A549 treated with CpdA at 1 μM for 4 hours (cell line): ENCODE results near the gene SINHCAF. TPM values are rescaled to one million over a fixed set of nuclear protein-coding genes. Genes with fewer than 3 reads are reported as not detected.

ENCODE experiments used
- total RNA-seq: library from RNA; stranded (reverse); fragments of 200-300 nt; extraction: Qiagen RNA extraction; gene quantifications from 5 replicates; pipeline ENCODE4 v1.2.3, GENCODE V29; 2022; ENCODE audit warnings: low read depth

Gene SINHCAF, protein sequence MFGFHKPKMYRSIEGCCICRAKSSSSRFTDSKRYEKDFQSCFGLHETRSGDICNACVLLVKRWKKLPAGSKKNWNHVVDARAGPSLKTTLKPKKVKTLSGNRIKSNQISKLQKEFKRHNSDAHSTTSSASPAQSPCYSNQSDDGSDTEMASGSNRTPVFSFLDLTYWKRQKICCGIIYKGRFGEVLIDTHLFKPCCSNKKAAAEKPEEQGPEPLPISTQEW
- total RNA-seq: 44.3 to 67.7 TPM (median 47.8 TPM) in 5 replicates

DNA sequence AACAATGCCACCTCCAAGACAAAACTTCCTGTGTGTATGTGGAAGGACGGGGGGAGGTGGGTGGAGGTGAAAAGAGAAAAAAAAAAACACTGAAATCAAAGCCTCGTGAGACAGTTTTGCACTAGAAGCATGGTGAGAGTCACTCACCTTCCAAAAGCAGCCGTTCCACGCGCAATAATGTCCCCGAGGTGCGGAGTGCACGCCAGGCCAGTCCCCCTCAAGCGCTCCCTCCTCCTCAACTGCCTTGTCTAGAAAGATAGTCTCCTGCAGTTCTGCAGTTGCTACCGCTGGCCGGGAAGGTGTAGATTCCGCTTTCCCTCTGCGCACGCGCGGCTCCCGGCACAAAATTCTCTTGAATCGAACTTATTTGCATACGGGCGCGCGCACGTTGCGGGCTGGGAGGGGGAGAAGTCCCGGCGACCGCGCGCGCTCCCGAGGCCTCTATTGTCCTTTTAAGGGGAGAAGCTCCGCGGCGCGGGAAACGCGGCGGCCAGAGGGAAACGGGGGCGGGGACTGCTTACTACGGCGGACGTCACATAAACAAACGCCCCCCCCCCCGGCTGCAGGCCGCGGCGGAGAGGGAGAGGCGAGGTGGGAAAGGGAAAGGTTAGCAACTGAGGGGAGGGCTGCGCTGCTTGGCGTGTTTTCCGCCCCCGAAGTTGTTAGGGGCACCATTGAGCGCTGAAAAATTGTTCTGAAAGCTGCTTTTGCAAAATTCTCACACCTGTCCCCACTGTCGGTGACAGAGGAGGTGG lies at the start of gene SINHCAF:
TSS of gene SINHCAF (minus strand) at position 274 of the 755 bp plus-strand sequence. CDS start 27,946 bp downstream, outside the sequence.

